K562 (cell line): Measurements from ENCODE around the gene TAF1B. TPM values are rescaled to one million over a fixed set of nuclear protein-coding genes. Genes with fewer than 3 reads are reported as not detected.

ENCODE experiments used
- AFF4 ChIP-seq: sonication (generic); formaldehyde crosslinking; IDR thresholded peaks from 2 replicates; pipeline ENCODE4 v1.8.0; 2023; ENCODE audit warnings: mild to moderate bottlenecking, missing genetic modification reagents
- CHD7 ChIP-seq: fragments of 200-600 bp; sonication (generic); IDR thresholded peaks from one replicate; pipeline ENCODE4 v1.6.1; 2012; ENCODE audit warnings: mild to moderate bottlenecking, low read depth, low read length, inconsistent platforms
- HNRNPUL1 ChIP-seq: fragments of 200-400 bp; formaldehyde crosslinking; IDR thresholded peaks from 2 replicates; pipeline ENCODE4 v1.6.1; 2017; ENCODE audit warnings: low read length
- L3MBTL2 ChIP-seq: fragments of 450-650 bp; IDR thresholded peaks from 2 replicates; pipeline ENCODE4 v1.6.1; 2016; ENCODE audit warnings: mild to moderate bottlenecking, moderate library complexity
- MECOM ChIP-seq: fragments of 250-450 bp; sonication (Bioruptor Pico); IDR thresholded peaks from 2 replicates; pipeline ENCODE4 v1.8.0; 2022; ENCODE audit warnings: inconsistent platforms
- NR2C2 ChIP-seq, 2 experiments: fragments of 200-800 bp in 1 of 2; sonication (Bioruptor generic) in 1 of 2; sonication (generic) in 1 of 2; formaldehyde crosslinking in 1 of 2; IDR thresholded peaks; 2 replicates each; pipeline versions ENCODE4 v1.6.1 to v1.8.0; 2016 to 2022; ENCODE audit warnings: mild to moderate bottlenecking in 1 of 2, missing compliant biosample characterization in 1 of 2, missing genetic modification characterization in 1 of 2, missing genetic modification reagents in 1 of 2
- PPARD ChIP-seq: fragments of 250-450 bp; sonication (Bioruptor Pico); IDR thresholded peaks from 2 replicates; pipeline ENCODE4 v1.8.0; 2022; ENCODE audit warnings: inconsistent platforms, mild to moderate bottlenecking, moderate library complexity
- PRMT5 ChIP-seq: sonication (generic); formaldehyde crosslinking; IDR thresholded peaks from 2 replicates; pipeline ENCODE4 v1.5.0; 2020; ENCODE audit warnings: missing genetic modification reagents
- RHOXF2B ChIP-seq: fragments of 250-450 bp; sonication (Bioruptor Pico); conservative IDR thresholded peaks from 2 replicates; pipeline ENCODE4 v1.5.1; 2021
- TCF3 ChIP-seq: sonication (generic); formaldehyde crosslinking; IDR thresholded peaks from 2 replicates; pipeline ENCODE4 v1.4.0; 2020; ENCODE audit warnings: mild to moderate bottlenecking, missing genetic modification reagents
- ZNF551 ChIP-seq: fragments of 250-450 bp; sonication (Bioruptor Pico); IDR thresholded peaks from 2 replicates; pipeline ENCODE4 v1.5.0; 2021; ENCODE audit warnings: mild to moderate bottlenecking, moderate library complexity
- polyA plus RNA-seq, 8 experiments: library from polyadenylated mRNA; depleted of rRNA in 4 of 8; stranded (reverse) in 5 of 8; unstranded in 3 of 8; fragments of >200 nt; fragmentation: Nextera tagmentation in 2 of 8; fragmentation: Illumina TruSeq in 1 of 8; extraction: Ambion mirVana in 2 of 8; extraction: Trizol in 1 of 8; gene quantifications; 2 replicates each; pipeline versions ENCODE4 v1.2.1 to v1.2.3, GENCODE V29; 2011 to 2014; ENCODE audit warnings: inconsistent platforms in 1 of 8, missing spikeins in 1 of 8
- total RNA-seq, 7 experiments: library from RNA; depleted of rRNA in 6 of 7; stranded (reverse); fragments of >200 nt in 6 of 7; fragmentation: Illumina TruSeq in 2 of 7; extraction: Trizol in 2 of 7; gene quantifications; 2 replicates each; pipeline versions ENCODE4 v1.2.1 to v1.2.3, GENCODE V29; 2011 to 2021; ENCODE audit warnings: low replicate concordance in 1 of 7

TAF1B gene
- total and polyA plus RNA-seq, 9 of the 15 experiments (the other 6 are each of a cell fraction or from before 2014, with no cell fraction given): 8.8 to 25.1 (median 17.3) TPM

- TF ChIP-seq MECOM (CRISPR knock-in tag): no peak
- TF ChIP-seq CHD7: no peak
- no peak for TF ChIP-seq PPARD (CRISPR knock-in tag)
- TF ChIP-seq L3MBTL2: peak; percentile 20; the same call in 1 of the 2 replicates
- TF ChIP-seq ZNF551 (CRISPR knock-in tag): no peak
- peak; percentile 39; the same call in 1 of the 2 replicates for TF ChIP-seq NR2C2 (CRISPR knock-in tag; IDR thresholded peaks at IDR 0.05)
- TF ChIP-seq NR2C2 (tag; IDR thresholded peaks at IDR 0.05): no peak
- no peak for TF ChIP-seq PRMT5 (CRISPR knock-in tag)
- no peak for TF ChIP-seq HNRNPUL1
- TF ChIP-seq RHOXF2B (CRISPR knock-in tag): no peak
- no peak for TF ChIP-seq AFF4 (CRISPR knock-in tag)
- 0 out of 2 replicates have a peak, but pooled peaks have one; percentile 16 for TF ChIP-seq TCF3 (CRISPR knock-in tag)
Measured at GRCh38 chr2:9799729-9800632, 43.3 kb upstream of the TAF1B start (continued).
